OCI-LY1 (cell line): ENCODE results near the gene TSSK3.

Experiments used
- H2AFZ ChIP-seq: fragments of 200-600 bp; sonication (generic), shearing (Covaris generic); 2 replicates; pipeline ENCODE4 v1.6.0; 2014; ENCODE audit warnings: antibody characterized with exemption, mild to moderate bottlenecking, low read length
- H3F3A ChIP-seq: fragments of 200-600 bp; sonication (generic), shearing (Covaris generic); 2 replicates; pipeline ENCODE4 v1.6.0; 2014; ENCODE audit warnings: mild to moderate bottlenecking, antibody characterized with exemption, low read length, moderate library complexity; ENCODE audit not compliant: insufficient read depth
- H3K27ac ChIP-seq: fragments of 200-600 bp; sonication (generic); 2 replicates; pipeline ENCODE4 v1.5.1; 2014; ENCODE audit warnings: low read length, mixed run types, mild to moderate bottlenecking, low read depth; ENCODE audit not compliant: poor library complexity, severe bottlenecking
- H3K27me3 ChIP-seq: fragments of 200-600 bp; sonication (generic); 2 replicates; pipeline ENCODE4 v1.6.0; 2014; ENCODE audit warnings: antibody characterized with exemption, mild to moderate bottlenecking, low read length, moderate library complexity; ENCODE audit not compliant: insufficient read depth
- H3K36me3 ChIP-seq: fragments of 200-600 bp; sonication (generic); 2 replicates; pipeline ENCODE4 v1.6.1; 2014; ENCODE audit warnings: mild to moderate bottlenecking, antibody characterized with exemption, low read length, moderate library complexity, mixed read lengths; ENCODE audit not compliant: insufficient read depth
- H3K4me1 ChIP-seq: fragments of 200-600 bp; sonication (generic); 2 replicates; pipeline ENCODE4 v1.5.1; 2014; ENCODE audit warnings: mild to moderate bottlenecking, low read length, moderate library complexity; ENCODE audit not compliant: insufficient read depth, severe bottlenecking
- H3K4me2 ChIP-seq: fragments of 200-600 bp; sonication (generic), shearing (Covaris generic); 2 replicates; pipeline ENCODE4 v1.6.1; 2014; ENCODE audit warnings: low read length
- H3K4me3 ChIP-seq: fragments of 200-600 bp; sonication (generic); 2 replicates; pipeline ENCODE4 v1.5.1; 2014; ENCODE audit warnings: low read length, low read depth, mild to moderate bottlenecking, mixed read lengths; ENCODE audit not compliant: poor library complexity, severe bottlenecking
- H3K79me2 ChIP-seq: fragments of 200-600 bp; shearing (Covaris generic); 2 replicates; pipeline ENCODE4 v1.6.1; 2016; ENCODE audit warnings: mixed run types, low read length, mixed read lengths; ENCODE audit not compliant: insufficient read depth
- H3K9ac ChIP-seq: fragments of 200-600 bp; sonication (generic), shearing (Covaris generic); 2 replicates; pipeline ENCODE4 v1.6.1; 2014; ENCODE audit warnings: mild to moderate bottlenecking, low read length, mixed read lengths
- H3K9me2 ChIP-seq: fragments of 200-600 bp; sonication (generic), shearing (Covaris generic); 2 replicates; pipeline ENCODE4 v1.6.1; 2014; ENCODE audit warnings: low read depth, mild to moderate bottlenecking, low read length, mixed read lengths
- H3K9me3 ChIP-seq: fragments of 200-600 bp; shearing (Covaris generic); 2 replicates; pipeline ENCODE4 v1.6.1; 2014; ENCODE audit warnings: low read length, mixed read lengths
- H4K20me1 ChIP-seq: fragments of 200-600 bp; sonication (generic), shearing (Covaris generic); 2 replicates; pipeline ENCODE4 v1.6.0; 2016; ENCODE audit warnings: mild to moderate bottlenecking, low read length; ENCODE audit not compliant: insufficient read depth
- EZH2 ChIP-seq: fragments of 200-600 bp; sonication (generic), shearing (Covaris generic); IDR thresholded peaks from 2 replicates; pipeline ENCODE4 v1.8.0; 2017; ENCODE audit warnings: borderline replicate concordance, mixed run types, mild to moderate bottlenecking, antibody characterized with exemption, low read length, moderate library complexity, mixed read lengths
- TF ChIP-seq, protein P1 (sequence below): fragments of 200-600 bp; sonication (generic), shearing (Covaris generic); IDR thresholded peaks from 2 replicates; pipeline ENCODE4 v1.5.1; 2017; ENCODE audit warnings: mild to moderate bottlenecking, antibody characterized with exemption, low read length, moderate library complexity, mixed read lengths

The TSSK3 gene

GRCh38 chr1:32335535-32335789 lies 26.9 kb upstream of the TSSK3 start:
- H3K27me3 ChIP-seq, result 0 out of 2 replicates have a peak, but pooled peaks cover 8% of the 10 kb centered on the region
- no peaks in the 10 kb centered on the region for H3K9me2 ChIP-seq
- H3K4me2 ChIP-seq, result peak overlapping the region; percentile 96
- peaks cover 44% of the 10 kb centered on the region for H3K36me3 ChIP-seq
- peaks cover 44% of the 10 kb centered on the region for H3K4me1 ChIP-seq
- H3F3A ChIP-seq, result peaks cover 15% of the 10 kb centered on the region
- H3K79me2 ChIP-seq, result peaks cover 7% of the 10 kb centered on the region; the same call in 1 of the 2 replicates
- TF ChIP-seq, protein P1, sequence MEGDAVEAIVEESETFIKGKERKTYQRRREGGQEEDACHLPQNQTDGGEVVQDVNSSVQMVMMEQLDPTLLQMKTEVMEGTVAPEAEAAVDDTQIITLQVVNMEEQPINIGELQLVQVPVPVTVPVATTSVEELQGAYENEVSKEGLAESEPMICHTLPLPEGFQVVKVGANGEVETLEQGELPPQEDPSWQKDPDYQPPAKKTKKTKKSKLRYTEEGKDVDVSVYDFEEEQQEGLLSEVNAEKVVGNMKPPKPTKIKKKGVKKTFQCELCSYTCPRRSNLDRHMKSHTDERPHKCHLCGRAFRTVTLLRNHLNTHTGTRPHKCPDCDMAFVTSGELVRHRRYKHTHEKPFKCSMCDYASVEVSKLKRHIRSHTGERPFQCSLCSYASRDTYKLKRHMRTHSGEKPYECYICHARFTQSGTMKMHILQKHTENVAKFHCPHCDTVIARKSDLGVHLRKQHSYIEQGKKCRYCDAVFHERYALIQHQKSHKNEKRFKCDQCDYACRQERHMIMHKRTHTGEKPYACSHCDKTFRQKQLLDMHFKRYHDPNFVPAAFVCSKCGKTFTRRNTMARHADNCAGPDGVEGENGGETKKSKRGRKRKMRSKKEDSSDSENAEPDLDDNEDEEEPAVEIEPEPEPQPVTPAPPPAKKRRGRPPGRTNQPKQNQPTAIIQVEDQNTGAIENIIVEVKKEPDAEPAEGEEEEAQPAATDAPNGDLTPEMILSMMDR, result no peak
- TF ChIP-seq EZH2, result no peak
- no peak overlapping the region for H2AFZ ChIP-seq
- H3K4me3 ChIP-seq, result peak overlapping the region; percentile 74
- H4K20me1 ChIP-seq, result no peaks in the 10 kb centered on the region
- H3K9me3 ChIP-seq, result no peaks in the 10 kb centered on the region
- H3K9ac ChIP-seq, result peak overlapping the region; percentile 85
- peak overlapping the region; percentile 77 for H3K27ac ChIP-seq

DNA sequence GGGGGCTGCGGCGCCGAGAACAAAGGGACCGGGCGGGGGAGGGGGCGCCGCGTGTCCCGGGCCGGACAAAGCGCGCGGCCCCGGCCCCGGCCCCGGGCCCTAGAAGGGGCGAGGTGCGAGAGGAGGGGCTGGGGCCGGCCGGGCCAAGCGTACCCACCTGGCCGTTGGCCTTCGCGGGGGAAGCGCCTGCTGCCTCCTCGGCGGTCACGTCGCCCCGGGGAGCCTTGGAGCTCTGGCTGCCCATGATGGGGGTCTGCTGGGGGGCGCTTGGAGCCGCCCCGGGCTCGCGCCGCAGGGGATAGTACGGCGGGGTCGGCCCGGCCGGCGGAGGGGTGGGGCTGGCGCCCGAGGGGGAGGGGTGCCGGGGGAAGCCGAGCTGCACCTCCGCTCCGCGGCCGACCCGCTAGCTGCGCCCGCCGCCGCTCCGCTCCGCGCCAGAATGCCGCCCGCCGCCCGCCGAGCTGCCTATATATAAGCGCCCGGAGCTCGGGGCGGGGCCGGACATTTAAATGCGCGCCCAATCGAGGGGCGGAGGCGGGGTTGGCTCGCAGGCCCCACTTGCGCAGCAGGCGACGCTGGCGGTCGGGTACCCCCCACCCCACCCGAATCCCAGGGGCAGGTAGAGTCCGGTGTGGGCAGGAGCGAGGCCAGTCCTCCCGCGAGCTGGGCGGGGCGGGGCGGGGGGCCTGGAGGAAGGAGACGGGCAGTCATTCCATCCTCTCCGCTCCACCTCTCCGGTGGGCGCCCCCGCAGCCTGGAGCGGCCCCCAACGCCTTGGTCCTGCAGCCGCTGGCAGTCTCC lies 26.3 kb upstream of the TSSK3 start, which contains the start of gene MARCKSL1:
TSS of gene MARCKSL1 (minus strand) at position 444 of the 801 bp plus-strand sequence. CDS start at position 244, 200 bp downstream.
- Histone ChIP-seq H3K27me3 (0 out of 2 replicates have a peak, but pooled peaks cover 8% of the 10 kb centered on the region), H3K9ac (peak within 1 kb of the TSS; percentile 85), H3F3A (peaks cover 15% of the 10 kb centered on the region), H3K4me1 (peaks cover 44% of the 10 kb centered on the region), H3K9me3 (no peaks in the 10 kb centered on the region), H3K36me3 (peaks cover 38% of the 10 kb centered on the region), H2AFZ (no peak within 1 kb of the TSS), H3K4me2 (peak within 1 kb of the TSS; percentile 96), H3K4me3 (peak within 1 kb of the TSS; percentile 74), H3K9me2 (no peaks in the 10 kb centered on the region), H3K79me2 (peaks cover 7% of the 10 kb centered on the region; the same call in 1 of the 2 replicates), H3K27ac (peak within 1 kb of the TSS; percentile 77), H4K20me1 (no peaks in the 10 kb centered on the region)
- TF ChIP-seq, protein P1, result no peak
- TF ChIP-seq EZH2, result no peak

DNA sequence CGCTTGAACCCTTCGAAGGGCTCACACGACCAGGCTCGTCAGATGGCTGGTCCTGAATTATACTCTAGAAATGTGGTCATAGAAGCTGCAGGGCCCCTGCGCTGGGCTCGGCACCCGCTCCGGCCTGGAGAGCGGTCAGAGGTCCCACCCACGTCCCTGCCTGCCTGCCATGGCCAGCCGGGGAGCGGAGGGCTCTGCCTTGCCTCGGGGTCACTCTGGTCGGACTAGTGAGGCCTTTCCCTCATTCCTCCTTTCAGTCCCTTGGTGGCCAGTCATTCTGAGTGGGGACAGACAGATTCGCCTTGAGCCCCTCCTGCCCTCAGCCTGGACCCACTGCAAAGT lies 25.8 kb upstream of the TSSK3 start:
- H3K79me2 ChIP-seq, result peaks cover 7% of the 10 kb centered on the region; the same call in 1 of the 2 replicates
- peaks cover 44% of the 10 kb centered on the region for H3K4me1 ChIP-seq
- TF ChIP-seq, protein P1, result no peak
- no peak for TF ChIP-seq EZH2
- no peaks in the 10 kb centered on the region for H3K9me3 ChIP-seq
- H3F3A ChIP-seq, result peaks cover 15% of the 10 kb centered on the region
- H3K4me2 ChIP-seq, result peak overlapping the region; percentile 96
- no peaks in the 10 kb centered on the region for H4K20me1 ChIP-seq
- no peak overlapping the region for H2AFZ ChIP-seq
- no peak overlapping the region for H3K27ac ChIP-seq
- peak overlapping the region; percentile 74 for H3K4me3 ChIP-seq
- H3K27me3 ChIP-seq, result 0 out of 2 replicates have a peak, but pooled peaks cover 8% of the 10 kb centered on the region
- no peak overlapping the region for H3K9ac ChIP-seq
- no peaks in the 10 kb centered on the region for H3K9me2 ChIP-seq
- H3K36me3 ChIP-seq, result peaks cover 33% of the 10 kb centered on the region
